ENCODE measurements around the gene KRT3. TPM values are rescaled to one million over a fixed set of nuclear protein-coding genes. Genes with fewer than 3 reads are reported as not detected.

KRT3 gene
- total and polyA plus RNA-seq, 5 experiments from 2014 or later, result not detected

DNA sequence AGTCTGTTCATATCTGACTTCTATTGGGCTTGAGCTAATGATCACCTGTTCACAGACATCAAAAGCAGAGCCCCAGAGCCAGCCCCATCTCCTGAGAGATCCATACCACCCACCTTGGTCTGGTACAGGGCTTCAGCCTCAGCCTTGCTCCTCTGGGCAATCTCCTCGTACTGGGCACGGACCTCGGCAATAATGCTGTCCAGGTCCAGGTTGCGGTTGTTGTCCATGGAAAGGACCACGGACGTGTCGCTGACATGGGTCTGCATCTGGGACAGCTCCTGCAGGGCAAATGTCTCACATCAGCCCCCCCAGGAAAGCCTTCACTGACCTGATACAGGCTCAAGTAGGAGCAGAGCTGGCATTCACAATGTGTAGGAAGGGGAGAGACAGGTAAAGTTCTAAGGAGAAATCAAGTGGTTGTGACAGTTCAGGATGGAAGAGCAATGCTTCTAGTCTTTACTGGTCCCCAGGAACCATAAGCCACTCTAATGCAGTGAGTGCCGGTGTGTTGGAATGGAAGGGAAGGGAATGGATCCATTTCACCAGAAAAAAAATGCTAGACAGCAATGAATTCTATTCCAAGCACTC is 12.8 kb upstream of the KRT3 start:
- H3K4me3 Mint-ChIP-seq, result no peak overlapping the region
- H3K36me3 Mint-ChIP-seq, result no peaks in the 10 kb centered on the region
- POLR2A ChIA-PET, result no interaction called here
- H3K27ac Mint-ChIP-seq, result peak overlapping the region in 1 of 10 donors; percentile 2
- no peaks in the 10 kb centered on the region for H3K4me1 Mint-ChIP-seq
- H3K27me3 Mint-ChIP-seq, result peaks cover 0 to 10% (median 2%) of the 10 kb centered on the region in 5 donors
- ATAC-seq (no peak), DNase-seq (no peak)
- H3K9me3 Mint-ChIP-seq, result no peaks in the 10 kb centered on the region

DNA sequence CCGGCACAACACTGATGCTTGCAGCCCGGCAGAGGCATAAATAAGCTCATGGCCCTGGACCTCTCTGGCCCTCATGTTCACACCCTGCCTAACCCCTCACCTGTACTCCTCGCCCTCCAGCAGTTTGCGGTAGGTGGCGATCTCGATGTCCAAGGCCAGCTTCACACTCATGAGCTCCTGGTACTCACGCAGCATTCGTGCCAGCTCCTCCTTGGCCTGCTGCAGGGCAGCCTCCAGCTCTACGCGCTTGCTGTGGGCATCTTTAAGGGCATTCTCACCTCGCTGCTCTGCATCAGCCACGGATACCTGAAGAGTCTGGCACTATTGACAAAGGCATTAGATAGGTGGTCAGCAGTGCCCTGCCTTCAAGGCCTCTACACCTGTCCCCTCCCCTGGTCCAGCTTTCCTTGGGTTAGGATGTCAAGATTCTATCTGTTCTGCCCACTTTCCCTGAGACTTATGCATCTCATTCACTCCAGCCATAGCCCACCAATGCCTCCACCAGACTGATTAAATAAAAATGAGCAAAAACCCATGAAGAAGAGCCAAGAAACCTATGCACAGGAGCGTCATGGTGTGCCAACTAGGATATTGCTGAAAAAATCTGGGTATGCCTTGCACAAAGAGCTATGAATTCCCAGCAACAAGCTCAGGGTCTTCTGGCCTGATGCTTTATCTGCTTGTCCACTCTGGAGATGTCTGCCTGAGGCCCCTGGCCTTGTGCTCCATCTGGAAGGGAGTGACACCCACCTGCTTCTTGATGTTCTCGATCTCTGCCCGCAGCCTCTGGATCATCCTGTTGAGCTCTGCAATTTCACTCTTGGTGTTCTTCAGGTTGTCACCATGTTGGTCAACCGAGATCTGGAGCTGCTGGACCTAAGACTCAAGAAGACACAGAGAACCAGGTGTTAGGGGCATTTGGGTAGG is 11.9 kb upstream of the KRT3 start:
- peaks cover 0 to 10% (median 2%) of the 10 kb centered on the region in 5 donors for H3K27me3 Mint-ChIP-seq
- H3K27ac Mint-ChIP-seq, result peak overlapping the region in 3 of 10 donors; percentile 53 to 83 (median 61)
- POLR2A ChIA-PET, result no interaction called here
- no peak overlapping the region for H3K4me3 Mint-ChIP-seq
- no peaks in the 10 kb centered on the region for H3K4me1 Mint-ChIP-seq
- H3K9me3 Mint-ChIP-seq, result no peaks in the 10 kb centered on the region
- DNase-seq (no peak), ATAC-seq (no peak)
- no peaks in the 10 kb centered on the region for H3K36me3 Mint-ChIP-seq

DNA sequence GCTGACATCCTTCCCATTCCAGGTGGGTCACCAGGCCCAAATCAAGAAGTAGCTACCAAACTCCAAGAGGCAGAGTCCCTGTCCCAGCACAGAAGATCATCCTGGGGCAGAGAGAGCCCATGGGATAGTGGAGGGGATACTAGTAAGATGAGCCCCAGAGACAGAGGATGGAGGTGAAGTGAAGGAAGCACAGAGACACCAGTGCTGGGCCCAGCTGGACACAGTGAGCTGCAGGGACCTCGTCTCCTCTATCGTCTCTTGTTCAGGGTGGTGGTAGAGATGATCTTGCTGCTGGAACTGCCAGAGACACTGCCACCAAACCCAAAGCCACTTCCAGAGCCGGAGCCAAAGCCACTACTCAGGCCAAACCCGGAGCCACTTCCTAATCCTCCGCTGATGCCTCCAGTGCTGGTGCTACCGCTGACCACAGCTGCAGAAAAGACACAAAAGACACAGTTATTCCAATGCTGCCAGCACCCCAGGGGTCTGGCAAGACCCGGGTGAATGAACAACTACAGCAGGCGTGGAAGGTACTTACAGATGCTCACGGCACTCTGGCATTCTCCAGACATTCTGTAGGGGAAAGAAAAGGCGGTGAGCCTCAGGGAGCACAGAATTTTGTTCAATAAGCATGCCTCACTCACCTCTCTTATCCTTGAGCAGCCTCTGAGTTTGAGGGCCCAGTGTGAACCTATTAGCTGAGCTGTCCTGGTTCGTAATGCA is 11.1 kb upstream of the KRT3 start:
- no peaks in the 10 kb centered on the region for H3K36me3 Mint-ChIP-seq
- H3K4me1 Mint-ChIP-seq, result peaks cover 0 to 3% (median 0%) of the 10 kb centered on the region in 4 donors
- ATAC-seq (no peak), DNase-seq (no peak)
- no peak overlapping the region for H3K4me3 Mint-ChIP-seq
- H3K27me3 Mint-ChIP-seq, result peaks cover 0 to 10% (median 2%) of the 10 kb centered on the region in 5 donors
- H3K9me3 Mint-ChIP-seq, result no peaks in the 10 kb centered on the region
- POLR2A ChIA-PET, result no interaction called here
- peak overlapping the region in 2 of 10 donors; percentile 41 to 70 for H3K27ac Mint-ChIP-seq

DNA sequence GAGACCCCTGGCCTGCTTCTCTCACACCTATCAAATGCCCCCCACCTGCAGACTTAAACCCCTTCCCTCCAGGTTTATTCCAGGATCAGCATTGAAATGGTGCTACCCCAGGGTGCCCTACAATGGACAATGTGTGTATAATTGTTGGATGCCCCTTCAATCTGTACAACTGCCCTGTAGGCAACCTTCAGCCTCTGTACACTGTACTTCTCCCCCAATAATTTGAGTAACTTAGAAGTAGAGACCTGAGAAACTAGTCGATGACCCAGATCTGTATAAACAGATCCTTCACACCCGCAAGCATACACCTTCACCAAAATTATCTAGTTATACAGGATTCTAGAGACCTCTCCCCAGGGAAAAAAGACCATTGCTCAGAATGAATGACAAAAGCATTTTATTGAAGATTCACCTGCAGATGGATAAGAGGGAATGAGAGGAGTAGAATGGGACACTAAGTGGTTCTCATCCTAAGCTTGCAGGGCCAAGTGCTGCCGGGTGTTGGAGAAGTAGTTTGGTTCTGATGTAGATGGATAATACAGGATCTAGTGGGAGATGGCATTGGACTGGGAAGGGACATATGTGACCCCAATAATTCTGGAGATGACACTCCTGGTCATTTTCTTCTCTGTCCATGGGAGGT is 10.4 kb upstream of the KRT3 start:
- DNase-seq (no peak), ATAC-seq (no peak)
- no peaks in the 10 kb centered on the region for H3K36me3 Mint-ChIP-seq
- no peak overlapping the region for H3K4me3 Mint-ChIP-seq
- peaks cover 0 to 10% (median 2%) of the 10 kb centered on the region in 5 donors for H3K27me3 Mint-ChIP-seq
- peak overlapping the region in 3 of 10 donors; percentile 2 to 35 (median 2) for H3K27ac Mint-ChIP-seq
- H3K4me1 Mint-ChIP-seq, result peaks cover 0 to 6% (median 0%) of the 10 kb centered on the region in 4 donors
- no peaks in the 10 kb centered on the region for H3K9me3 Mint-ChIP-seq
- POLR2A ChIA-PET, result no interaction called here

DNA sequence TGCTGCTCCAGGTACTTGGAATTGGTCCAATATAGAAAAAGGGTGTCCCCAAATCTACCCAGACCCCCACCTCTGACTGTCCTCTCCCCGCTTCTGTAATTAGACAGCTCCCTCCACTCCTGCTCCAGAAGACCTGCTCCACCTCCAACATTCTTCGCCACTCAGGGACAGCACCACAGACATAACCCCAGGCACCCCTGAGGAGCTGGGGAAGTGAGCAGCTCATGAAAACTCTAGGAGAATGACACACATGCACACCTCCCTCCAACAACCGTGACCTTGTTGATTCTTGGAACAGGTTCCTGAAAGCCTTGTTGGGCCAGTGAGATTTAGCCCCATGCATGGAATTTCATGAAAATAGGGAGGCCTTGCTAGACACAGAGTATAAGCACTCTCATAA is 9.8 kb upstream of the KRT3 start:
- H3K27ac Mint-ChIP-seq, result peak overlapping the region in 1 of 10 donors; percentile 35
- no peaks in the 10 kb centered on the region for H3K9me3 Mint-ChIP-seq
- DNase-seq (no peak), ATAC-seq (no peak)
- H3K4me1 Mint-ChIP-seq, result peaks cover 0 to 6% (median 0%) of the 10 kb centered on the region in 4 donors
- H3K36me3 Mint-ChIP-seq, result no peaks in the 10 kb centered on the region
- peaks cover 0 to 10% (median 2%) of the 10 kb centered on the region in 5 donors for H3K27me3 Mint-ChIP-seq
- H3K4me3 Mint-ChIP-seq, result no peak overlapping the region
- POLR2A ChIA-PET, result no interaction called here

DNA sequence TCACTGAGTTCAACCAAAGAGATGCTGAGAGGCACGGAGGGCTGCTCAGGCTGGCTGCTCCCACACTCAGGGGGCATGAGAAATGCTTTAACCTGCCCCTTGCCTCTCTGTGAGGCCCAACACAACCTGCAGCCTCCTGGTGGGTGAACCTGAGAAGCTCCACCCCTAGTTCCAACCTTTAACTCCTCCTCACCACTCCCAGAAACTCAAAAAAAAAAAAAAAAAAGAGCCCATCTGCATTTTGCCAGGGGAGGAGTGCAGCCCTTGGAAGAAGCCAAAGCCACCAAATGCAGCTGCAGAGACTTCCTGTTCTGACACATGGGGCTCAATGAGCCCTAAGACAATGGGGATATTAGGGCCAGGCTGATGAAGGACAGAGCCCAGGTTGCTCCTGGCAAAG is 9.1 kb upstream of the KRT3 start:
- Mint-ChIP-seq H3K4me3 (no peak overlapping the region), H3K9me3 (no peaks in the 10 kb centered on the region), H3K27ac (peak overlapping the region in 2 of 10 donors; percentile 35 to 47), H3K4me1 (peaks cover 0 to 6% (median 0%) of the 10 kb centered on the region in 4 donors), H3K36me3 (no peaks in the 10 kb centered on the region), H3K27me3 (peaks cover 0 to 10% (median 2%) of the 10 kb centered on the region in 5 donors)
- POLR2A ChIA-PET, result interaction anchor here (0.7 kb wide), 2 partner anchors 98 to 650 kb away, joined by 4 to 5 read pairs; no protein-coding TSS in a partner anchor
- ATAC-seq, result no peak
- no peak for DNase-seq

DNA sequence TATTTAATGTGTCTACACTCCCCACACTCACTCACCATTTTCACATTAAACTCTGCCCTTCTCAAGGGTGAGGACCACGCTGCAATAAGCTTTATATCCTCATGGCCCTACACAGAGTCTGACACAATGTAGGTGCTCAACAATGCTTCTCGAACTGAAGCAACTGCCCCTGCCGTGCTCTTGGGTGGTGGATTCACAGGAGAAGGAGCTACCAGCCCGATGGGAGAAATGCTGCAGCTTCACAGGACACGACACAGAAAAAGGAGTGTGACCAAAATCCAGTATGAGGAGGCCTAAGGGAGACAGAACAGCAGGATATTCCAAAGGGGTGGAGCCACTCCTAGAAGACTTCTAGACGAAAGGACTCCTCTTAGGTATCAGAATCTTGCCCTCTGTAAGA is 6.5 kb upstream of the KRT3 start:
- DNase-seq, result no peak
- POLR2A ChIA-PET, result interaction anchor here (0.6 kb wide), 1 partner anchor 14 kb away, joined by 3 read pairs; no protein-coding TSS in a partner anchor
- H3K4me3 Mint-ChIP-seq, result no peak overlapping the region
- H3K27ac Mint-ChIP-seq, result peak overlapping the region in 3 of 10 donors; percentile 21 to 49 (median 43)
- H3K36me3 Mint-ChIP-seq, result no peaks in the 10 kb centered on the region
- H3K27me3 Mint-ChIP-seq, result peaks cover 0 to 3% (median under 1%) of the 10 kb centered on the region in 5 donors
- H3K9me3 Mint-ChIP-seq, result no peaks in the 10 kb centered on the region
- H3K4me1 Mint-ChIP-seq, result peaks cover 0 to 9% (median 0%) of the 10 kb centered on the region in 4 donors
- ATAC-seq, result no peak

DNA sequence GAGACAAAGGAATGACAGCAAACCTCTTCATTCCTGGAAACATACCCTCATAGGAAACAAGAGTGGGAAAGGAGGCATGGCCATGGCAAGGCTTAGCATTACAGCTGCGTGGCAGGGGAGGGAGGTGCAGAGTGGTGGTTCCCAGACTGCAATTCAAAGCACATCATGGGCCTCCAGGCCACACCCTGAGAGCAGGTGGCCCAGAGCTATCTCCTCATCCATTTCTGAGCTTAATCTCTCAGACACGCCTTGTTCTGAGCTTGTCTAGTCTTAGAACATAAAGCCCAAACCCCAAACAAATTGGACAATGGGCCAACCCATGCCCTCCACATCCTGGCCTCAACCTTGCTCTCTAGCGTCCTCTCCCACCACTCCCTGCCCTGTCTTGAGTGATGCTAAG is 5.9 kb upstream of the KRT3 start:
- no peaks in the 10 kb centered on the region for H3K36me3 Mint-ChIP-seq
- H3K27ac Mint-ChIP-seq, result peak overlapping the region in 3 of 10 donors; percentile 22 to 48 (median 24)
- H3K4me3 Mint-ChIP-seq, result no peak overlapping the region
- H3K9me3 Mint-ChIP-seq, result no peaks in the 10 kb centered on the region
- POLR2A ChIA-PET, result interaction anchor here (0.6 kb wide), 1 partner anchor 13 kb away, joined by 3 read pairs; no protein-coding TSS in a partner anchor
- peaks cover 0 to 3% (median 0%) of the 10 kb centered on the region in 5 donors for H3K27me3 Mint-ChIP-seq
- no peak for ATAC-seq
- peaks cover 0 to 9% (median 0%) of the 10 kb centered on the region in 4 donors for H3K4me1 Mint-ChIP-seq
- no peak for DNase-seq

DNA sequence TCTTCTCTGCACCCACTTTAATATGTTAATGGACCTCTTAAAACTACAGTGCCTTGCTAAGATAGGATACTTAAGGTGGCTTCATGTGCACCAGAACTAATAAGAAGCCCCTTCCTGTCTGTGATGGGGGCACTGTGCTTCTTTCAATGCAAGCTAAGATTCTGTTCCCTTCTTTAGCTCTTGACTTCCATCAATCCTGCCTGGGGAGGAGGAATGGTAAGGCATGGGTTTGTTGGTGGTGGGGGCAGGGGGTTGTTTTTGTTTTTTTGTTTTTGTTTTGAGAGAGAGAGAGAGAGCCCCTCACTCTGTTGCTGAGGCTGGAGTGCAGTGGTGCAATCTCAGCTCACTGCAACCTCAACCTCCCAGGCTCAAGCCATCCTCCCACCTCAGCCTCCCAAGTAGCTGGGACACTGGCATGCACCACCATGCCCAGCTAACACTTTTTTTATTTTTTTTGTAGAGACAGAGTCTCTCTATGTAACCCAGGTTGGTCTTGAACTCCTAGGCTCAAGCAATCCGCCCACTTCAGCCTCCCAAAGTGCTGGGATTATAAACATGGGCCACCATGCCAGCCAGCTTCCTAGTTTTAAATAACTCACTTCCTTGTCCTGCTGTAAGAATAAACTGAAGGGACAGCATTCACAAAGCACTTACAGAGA is 4.5 kb upstream of the KRT3 start:
- Mint-ChIP-seq H3K27me3 (peaks cover 0 to 3% (median 0%) of the 10 kb centered on the region in 5 donors), H3K4me1 (peaks cover 0 to 9% (median 0%) of the 10 kb centered on the region in 4 donors), H3K36me3 (no peaks in the 10 kb centered on the region), H3K27ac (peak overlapping the region in 4 of 10 donors; percentile 4 to 75 (median 9)), H3K9me3 (no peaks in the 10 kb centered on the region), H3K4me3 (no peak overlapping the region)
- POLR2A ChIA-PET, result no interaction called here
- DNase-seq (no peak), ATAC-seq (no peak)

DNA sequence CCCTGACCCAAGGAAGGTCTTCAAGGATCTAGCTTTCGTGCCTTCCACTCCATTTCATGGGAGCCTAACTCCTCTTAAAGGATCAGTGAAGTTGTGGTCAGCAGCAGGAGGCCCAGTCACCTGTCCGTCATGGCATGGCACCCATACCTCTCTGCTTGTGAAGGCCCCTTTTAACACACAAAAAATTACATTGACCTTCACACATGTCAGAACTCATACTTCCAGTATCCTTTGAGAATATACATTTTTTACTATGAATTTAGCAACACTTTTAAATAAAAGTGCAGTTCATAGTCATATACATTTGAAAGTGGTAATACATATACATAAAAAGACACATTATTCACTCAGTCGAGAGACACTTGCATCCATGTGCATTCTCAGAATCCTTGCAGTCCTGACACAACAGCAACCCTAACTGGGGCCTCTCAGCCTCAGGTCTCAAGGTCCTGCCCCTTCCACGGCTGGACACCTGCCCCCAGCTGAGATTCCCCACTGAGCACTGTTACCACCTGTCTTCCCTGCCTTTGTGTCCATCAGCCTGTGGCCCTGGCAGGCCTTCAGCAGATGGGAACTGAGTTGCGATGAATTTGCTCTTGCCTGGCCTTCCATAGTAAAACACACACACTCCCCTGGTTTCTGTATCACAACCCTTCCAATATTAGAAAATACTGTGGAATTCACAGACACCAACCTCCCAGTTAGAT is 3.7 kb upstream of the KRT3 start:
- H3K4me3 Mint-ChIP-seq, result no peak overlapping the region
- POLR2A ChIA-PET, result no interaction called here
- DNase-seq (no peak), ATAC-seq (no peak)
- H3K27ac Mint-ChIP-seq, result peak overlapping the region in 2 of 10 donors; percentile 7 to 11
- H3K27me3 Mint-ChIP-seq, result peaks cover 0 to 3% (median 0%) of the 10 kb centered on the region in 5 donors
- no peaks in the 10 kb centered on the region for H3K36me3 Mint-ChIP-seq
- H3K4me1 Mint-ChIP-seq, result peaks cover 0 to 9% (median 0%) of the 10 kb centered on the region in 4 donors
- no peaks in the 10 kb centered on the region for H3K9me3 Mint-ChIP-seq

DNA sequence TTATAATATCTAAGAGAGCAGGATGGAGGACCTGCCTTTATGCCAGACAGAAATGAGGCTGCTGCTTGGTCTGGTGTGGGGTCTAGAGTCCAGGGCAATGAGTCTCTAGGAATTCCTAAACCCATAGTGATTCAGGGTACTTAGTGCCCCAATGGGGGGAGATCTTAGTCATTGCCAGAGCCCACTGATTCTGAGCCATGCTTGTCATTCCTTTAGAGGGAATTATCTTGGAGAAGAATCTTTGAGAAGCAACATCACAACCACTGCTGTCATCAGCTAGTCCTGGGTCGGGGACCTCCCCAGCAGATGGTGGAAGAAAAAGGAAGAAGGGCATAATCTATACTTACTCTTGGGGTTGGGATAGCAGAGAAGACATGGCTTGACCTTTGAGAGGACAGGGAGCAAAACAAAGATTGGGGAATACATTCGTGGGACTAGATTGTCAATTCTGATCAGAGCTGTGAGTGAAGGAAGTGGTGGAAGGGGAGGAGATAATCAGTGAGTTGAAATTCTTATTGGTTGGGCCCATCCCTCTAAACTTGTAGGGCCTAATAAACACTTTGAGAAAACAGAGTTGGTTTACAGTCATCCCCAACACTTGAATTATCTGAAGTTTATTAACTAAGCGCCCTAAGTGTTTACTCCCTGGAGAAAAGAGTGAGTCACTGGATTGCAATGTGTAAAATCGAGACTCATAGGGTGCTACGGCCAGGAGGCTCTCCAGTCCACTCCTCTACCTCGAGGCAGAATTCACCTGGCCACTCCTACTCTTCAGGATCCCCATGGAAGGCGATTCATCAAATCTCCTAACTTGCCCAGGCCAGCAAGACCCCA is 3.0 kb upstream of the KRT3 start:
- POLR2A ChIA-PET, result no interaction called here
- peak overlapping the region in 1 of 10 donors; percentile 36 for H3K27ac Mint-ChIP-seq
- DNase-seq (no peak), ATAC-seq (no peak)
- H3K36me3 Mint-ChIP-seq, result no peaks in the 10 kb centered on the region
- no peak overlapping the region for H3K4me3 Mint-ChIP-seq
- H3K27me3 Mint-ChIP-seq, result peaks cover 0 to 3% (median 0%) of the 10 kb centered on the region in 5 donors
- peaks cover 0 to 15% (median 4%) of the 10 kb centered on the region in 4 donors for H3K4me1 Mint-ChIP-seq
- H3K9me3 Mint-ChIP-seq, result no peaks in the 10 kb centered on the region
